SK-N-MC (cell line): ENCODE data around the gene PTPRQ.

Experiments used
- EZH2 ChIP-seq: fragments of 200-600 bp; sonication (generic); IDR thresholded peaks from one replicate; pipeline ENCODE4 v1.6.1; 2017; ENCODE audit warnings: antibody characterized with exemption
- FOXP2 ChIP-seq: optimal IDR thresholded peaks from 2 replicates; pipeline ENCODE3; 2011; ENCODE audit warnings: mild to moderate bottlenecking, moderate library complexity; ENCODE audit not compliant: insufficient read depth; ENCODE audit errors: extremely low read length, control extremely low read depth
- POLR2AphosphoS5 ChIP-seq: IDR thresholded peaks from 2 replicates; pipeline ENCODE4 v1.6.1; 2012; ENCODE audit warnings: mild to moderate bottlenecking, low read depth, low read length, borderline replicate concordance

DNA sequence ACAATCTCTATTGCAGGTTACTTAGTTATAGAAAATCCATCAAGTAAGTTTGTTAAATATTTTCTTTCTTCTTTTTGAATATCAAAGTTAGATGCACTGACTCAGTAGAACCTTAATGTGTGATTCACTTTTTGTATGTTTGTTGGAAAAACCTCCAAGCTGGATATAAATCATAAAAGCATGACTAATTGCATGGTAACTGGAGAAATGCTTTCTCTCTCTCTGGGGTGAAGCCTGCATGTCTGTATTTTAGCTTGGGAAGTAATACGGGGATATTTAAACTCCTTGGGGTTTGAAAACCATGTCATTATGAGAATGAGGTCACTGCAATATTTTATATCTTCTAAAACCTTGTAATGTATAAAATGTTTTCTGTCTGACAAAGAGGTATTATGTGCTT is 204.8 kb downstream of the PTPRQ start:
- TF ChIP-seq EZH2 (no peak), POLR2AphosphoS5 (no peak), FOXP2 (no peak)
